Peyer's patch (tissue), 4 donors: ENCODE data around the gene AMBRA1.

ENCODE experiments used
- CTCF ChIP-seq, 6 experiments: fragments of 450-650 bp in 4 of 6; fragments of 200-600 bp in 2 of 6; sonication (generic) in 1 of 6; IDR thresholded peaks; one replicate each; pipeline ENCODE4 v1.5.1; 2017 to 2019; ENCODE audit warnings: antibody characterized with exemption in 6 of 6, mild to moderate bottlenecking in 3 of 6, moderate library complexity in 1 of 6
- POLR2A ChIP-seq, 2 donors: fragments of 450-650 bp; IDR thresholded peaks; one replicate each; pipeline ENCODE4 v1.5.1; 2017; ENCODE audit warnings: antibody characterized with exemption in 2 of 2, mild to moderate bottlenecking in 2 of 2, moderate library complexity in 2 of 2

DNA sequence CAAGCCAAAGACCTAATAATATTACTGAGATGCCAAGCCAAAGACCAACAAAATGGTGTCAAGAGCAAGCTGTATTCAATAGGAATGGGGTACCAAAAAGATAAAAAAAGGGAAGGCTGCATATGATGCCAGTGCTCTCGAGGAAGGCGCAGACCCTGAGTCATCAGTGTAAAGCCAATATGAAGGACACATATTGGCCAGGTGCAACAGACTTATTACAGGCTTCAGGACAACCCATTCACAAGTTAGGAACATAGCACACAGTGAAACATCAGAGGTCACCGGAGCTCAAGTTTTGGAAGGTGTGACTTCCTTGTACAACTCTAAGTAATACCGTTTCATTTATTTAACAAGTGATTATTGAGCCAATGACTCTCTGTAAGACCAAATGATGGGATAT lies 58.1 kb downstream of the AMBRA1 start:
- TF ChIP-seq CTCF (IDR thresholded peaks at IDR 0.05) (no peak), POLR2A (IDR thresholded peaks at IDR 0.05) (no peak)
